Lung (tissue), 12 donors: Measurements from ENCODE around the gene PPHLN1. TPM values are rescaled to one million over a fixed set of nuclear protein-coding genes. Genes with fewer than 3 reads are reported as not detected.
A peak's percentile ranks its signal among the peaks of the same experiment; 100 is the strongest.

Experiments used
- ATAC-seq: fragments of 200-7000 bp; cut with Tn5 transposase; one replicate; pipeline ENCODE4 v1.9.1; 2020; ENCODE audit warnings: moderate number of reproducible peaks; ENCODE audit not compliant: insufficient read depth, low FRiP score
- DNase-seq, 3 donors: peaks; one replicate each; pipeline ENCODE4 v3.0.0-alpha.2; 2013 to 2017
- H3K27ac ChIP-seq, 2 donors: one replicate each; pipeline ENCODE4 v1.5.1; 2013; ENCODE audit warnings: mild to moderate bottlenecking in 2 of 2, moderate library complexity in 2 of 2, control low read depth in 1 of 2, inconsistent platforms in 1 of 2, low read depth in 1 of 2, low read length in 1 of 2
- H3K27me3 ChIP-seq, 3 donors: one replicate each; pipeline ENCODE4 v1.5.1; 2013; ENCODE audit warnings: low read length in 2 of 3; ENCODE audit not compliant: control insufficient read depth in 3 of 3, insufficient read depth in 3 of 3
- H3K36me3 ChIP-seq, 4 donors: one replicate each; pipeline ENCODE4 v1.5.1; 2013; ENCODE audit warnings: low read length in 4 of 4, mild to moderate bottlenecking in 1 of 4, moderate library complexity in 1 of 4; ENCODE audit not compliant: control insufficient read depth in 4 of 4, insufficient read depth in 4 of 4
- H3K4me1 ChIP-seq, 5 donors: one replicate each; pipeline ENCODE4 v1.5.1; 2013; ENCODE audit warnings: low read length in 5 of 5, mild to moderate bottlenecking in 2 of 5, moderate library complexity in 1 of 5; ENCODE audit not compliant: control insufficient read depth in 5 of 5, insufficient read depth in 5 of 5
- H3K4me3 ChIP-seq: one replicate; pipeline ENCODE4 v1.5.1; 2013; ENCODE audit warnings: mild to moderate bottlenecking, control low read depth, moderate library complexity
- H3K9ac ChIP-seq, 2 donors: one replicate each; pipeline ENCODE4 v1.5.1; 2013; ENCODE audit warnings: low read length in 2 of 2, control low read depth in 1 of 2; ENCODE audit not compliant: insufficient read depth in 1 of 2
- H3K9me3 ChIP-seq, 4 donors: one replicate each; pipeline ENCODE4 v1.5.1; 2013; ENCODE audit warnings: low read length in 3 of 4, mild to moderate bottlenecking in 1 of 4, moderate library complexity in 1 of 4; ENCODE audit not compliant: control insufficient read depth in 4 of 4, insufficient read depth in 3 of 4
- CTCF ChIP-seq: IDR thresholded peaks from 2 replicates; pipeline ENCODE4 v1.5.1; 2012; ENCODE audit warnings: mild to moderate bottlenecking; ENCODE audit errors: control extremely low read depth, extremely low read depth
- WGBS, 2 donors: extraction: QIAGEN DNeasy Blood & Tissue Kit; methylation state at CpG; one replicate each; pipeline ENCODE4 v1.1.7; 2013; 5-methylcytosine and 5-hydroxymethylcytosine counted together
- polyA plus RNA-seq, 2 donors: library from polyadenylated mRNA; stranded (reverse); fragments of 200-250 nt; gene quantifications; one replicate each; pipeline ENCODE4 v1.2.1, GENCODE V29; 2013
- total RNA-seq, 2 donors: library from RNA; depleted of rRNA in 1 of 2; stranded (reverse); fragments of >200 nt in 1 of 2; gene quantifications; one replicate each; pipeline ENCODE4 v1.2.1, GENCODE V29; 2014 to 2021
- donor health status: control.
- donor health status: control.
- donor health status: Bipolar disorder and iron deficiency.
- donor health status: healthy.
- donor health status: DM: yes; HTN: yes; CAD: no.

Gene PPHLN1
- total and polyA plus RNA-seq, 4 donors = 26.5 to 72.5 (median 34.3) TPM

GRCh38 chr12:42481368-42481767 is 155.4 kb downstream of the PPHLN1 start:
- Histone ChIP-seq H3K27ac (no peak overlapping the region), H3K4me3 (no peak overlapping the region)

GRCh38 chr12:42482041-42482747 is 156.2 kb downstream of the PPHLN1 start:
- Histone ChIP-seq H3K4me1 (peaks cover 2 to 42% (median 21%) of the 10 kb centered on the region in 5 donors), H3K9me3 (no peaks in the 10 kb centered on the region), H3K9ac (peak overlapping the region; percentile 27 to 80), H3K27ac (peak overlapping the region; percentile 91 to 94), H3K27me3 (no peaks in the 10 kb centered on the region), H3K4me3 (peak overlapping the region; percentile 77), H3K36me3 (peaks cover 0 to 2% (median 0%) of the 10 kb centered on the region in 4 donors)
- peak; percentile 82 to 92 (median 85) for DNase-seq
- 26 to 45% methylated on average over 18 of the region's 18 CpGs for WGBS, 2 donors
- peak; percentile 36 for ATAC-seq
- TF ChIP-seq CTCF = no peak

More at GRCh38 chr12:42481368-42481767, 155.4 kb downstream of the PPHLN1 start:
- Histone ChIP-seq H3K36me3 (peaks cover 0 to 2% (median 0%) of the 10 kb centered on the region in 4 donors), H3K4me1 (peaks cover 2 to 34% (median 18%) of the 10 kb centered on the region in 5 donors), H3K9me3 (no peaks in the 10 kb centered on the region), H3K9ac (peak overlapping the region in 1 of 2 donors; percentile 80), H3K27me3 (no peaks in the 10 kb centered on the region)
- WGBS, 2 donors = 59 to 85% methylated on average over 1 of the region's 1 CpG
- TF ChIP-seq CTCF = no peak
- DNase-seq = no peak
- ATAC-seq = no peak

- H3K4me3 ChIP-seq = peak overlapping the region; percentile 77
- ATAC-seq (peak; percentile 83), DNase-seq (peak; percentile 89 to 92 (median 89))
- H3K9ac ChIP-seq = peak overlapping the region; percentile 80 to 84
- no peaks in the 10 kb centered on the region for H3K9me3 ChIP-seq
- peak overlapping the region; percentile 91 to 94 for H3K27ac ChIP-seq
- WGBS, 2 donors = 1% methylated on average over 56 to 83 of the region's 83 CpGs
- peaks cover 0 to 2% (median 0%) of the 10 kb centered on the region in 4 donors for H3K36me3 ChIP-seq
- peak; percentile 77 for TF ChIP-seq CTCF
- H3K27me3 ChIP-seq = no peaks in the 10 kb centered on the region
- H3K4me1 ChIP-seq = peaks cover 2 to 43% (median 21%) of the 10 kb centered on the region in 5 donors
Observed at GRCh38 chr12:42482748-42483520, 157.0 kb downstream of the PPHLN1 start.
